Glutamatergic neuron (in vitro differentiated cells): Measurements from ENCODE around the gene AAMDC. TPM values are rescaled to one million over a fixed set of nuclear protein-coding genes. Genes with fewer than 3 reads are reported as not detected.
A peak's percentile ranks its signal among the peaks of the same experiment; 100 is the strongest.

Experiments used
- DNase-seq: peaks from one replicate; pipeline ENCODE4 v3.0.0; 2022
- H3K27ac Mint-ChIP-seq: one replicate; pipeline ENCODE4 v1.8.0; 2020; ENCODE audit warnings: mild to moderate bottlenecking, mixed read lengths, inconsistent platforms; ENCODE audit not compliant: unreplicated experiment
- H3K27me3 Mint-ChIP-seq: one replicate; pipeline ENCODE4 v1.8.0; 2020; ENCODE audit warnings: mild to moderate bottlenecking, moderate library complexity, mixed read lengths, inconsistent platforms; ENCODE audit not compliant: unreplicated experiment
- H3K36me3 Mint-ChIP-seq: one replicate; pipeline ENCODE4 v1.8.0; 2020; ENCODE audit warnings: mild to moderate bottlenecking, mixed read lengths, inconsistent platforms; ENCODE audit not compliant: unreplicated experiment
- H3K4me1 Mint-ChIP-seq: one replicate; pipeline ENCODE4 v1.8.0; 2020; ENCODE audit warnings: mild to moderate bottlenecking, low read depth, mixed read lengths, inconsistent platforms; ENCODE audit not compliant: unreplicated experiment
- H3K4me3 Mint-ChIP-seq: one replicate; pipeline ENCODE4 v1.8.0; 2020; ENCODE audit warnings: mild to moderate bottlenecking, mixed read lengths, inconsistent platforms; ENCODE audit not compliant: unreplicated experiment
- H3K9me3 Mint-ChIP-seq: one replicate; pipeline ENCODE4 v1.8.0; 2020; ENCODE audit warnings: mild to moderate bottlenecking, moderate library complexity, mixed read lengths, inconsistent platforms; ENCODE audit not compliant: unreplicated experiment
- CTCF ChIP-seq: fragments of 200-600 bp; sonication (generic); IDR thresholded peaks from one replicate; pipeline ENCODE4 v1.5.0; 2021; ENCODE audit not compliant: partially characterized antibody, unreplicated experiment
- long read RNA-seq: library from polyadenylated mRNA; unstranded; transcript quantifications from one replicate; pipeline ENCODE4 v2.0.0, GENCODE V29; 2020; ENCODE audit not compliant: unreplicated experiment
- total RNA-seq: library from RNA; stranded (reverse); fragmentation: NEBNext Ultra II Directional; extraction: Animal tissue kit (Norgen Biotek cat#: 25700); gene quantifications from one replicate; pipeline ENCODE4 v1.2.1, GENCODE V29; 2021; ENCODE audit not compliant: unreplicated experiment

Gene AAMDC
- total RNA-seq: 11.4 TPM
- long read RNA-seq, partial matches to known transcripts: 0 of 8 reads
- long read RNA-seq, other reads (novel, unspliced or antisense): 3 of 8 reads

GRCh38 chr11:77820565-77821348 is at the start of gene AAMDC, which contains the start of gene RSF1:
AAMDC (plus strand) TSS chr11:77821144; CDS start chr11:77842497, 21,353 bp downstream.
RSF1 (minus strand) TSS chr11:77820722; CDS start chr11:77820714, 8 bp downstream.
- Mint-ChIP-seq H3K27me3 (peaks cover 9% of the 10 kb centered on the region), H3K4me3 (peak within 1 kb of the TSS; percentile 98), H3K9me3 (peaks cover 11% of the 10 kb centered on the region), H3K27ac (peak within 1 kb of the TSS; percentile 92), H3K36me3 (no peaks in the 10 kb centered on the region), H3K4me1 (peaks cover 9% of the 10 kb centered on the region)
- peak; percentile 57 for TF ChIP-seq CTCF
- peak; percentile 100 for DNase-seq

- no peak for DNase-seq
- Mint-ChIP-seq H3K9me3 (no peaks in the 10 kb centered on the region), H3K4me3 (no peak overlapping the region), H3K36me3 (no peaks in the 10 kb centered on the region), H3K4me1 (peaks cover 2% of the 10 kb centered on the region), H3K27me3 (no peaks in the 10 kb centered on the region), H3K27ac (peak overlapping the region; percentile 45)
- no peak for TF ChIP-seq CTCF
These were observed 45.0 kb upstream of the AAMDC start for GRCh38 chr11:77775936-77776335.

DNA sequence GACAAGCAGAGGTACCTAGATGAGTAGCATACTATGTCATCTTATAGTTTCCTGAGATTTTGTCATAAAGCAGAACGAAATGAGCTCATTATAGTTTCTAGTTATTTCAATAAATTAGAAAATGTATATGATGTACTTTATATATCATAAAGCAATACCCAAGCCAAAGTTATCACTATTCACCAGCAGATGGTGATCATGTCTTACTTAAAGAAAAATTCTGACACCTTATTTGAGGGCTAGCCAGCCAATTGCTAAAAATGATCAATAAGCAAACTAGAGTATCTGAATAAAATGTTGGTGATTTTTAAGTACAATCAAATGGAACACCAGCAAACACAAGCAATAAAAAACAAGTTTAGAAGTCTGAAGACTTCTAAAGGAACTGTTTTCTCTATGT is 44.5 kb upstream of the AAMDC start:
- no peak for TF ChIP-seq CTCF
- Mint-ChIP-seq H3K27me3 (no peaks in the 10 kb centered on the region), H3K4me3 (no peak overlapping the region), H3K4me1 (peaks cover 2% of the 10 kb centered on the region), H3K9me3 (no peaks in the 10 kb centered on the region), H3K36me3 (no peaks in the 10 kb centered on the region), H3K27ac (no peak overlapping the region)
- no peak for DNase-seq

- no peaks in the 10 kb centered on the region for H3K9me3 Mint-ChIP-seq
- H3K4me3 Mint-ChIP-seq: no peak overlapping the region
- no peak overlapping the region for H3K27ac Mint-ChIP-seq
- no peaks in the 10 kb centered on the region for H3K27me3 Mint-ChIP-seq
- H3K4me1 Mint-ChIP-seq: peaks cover 2% of the 10 kb centered on the region
- TF ChIP-seq CTCF: no peak
- DNase-seq: no peak
- H3K36me3 Mint-ChIP-seq: no peaks in the 10 kb centered on the region
These were observed 42.8 kb upstream of the AAMDC start for GRCh38 chr11:77778118-77778517.

- Mint-ChIP-seq H3K4me1 (peaks cover 2% of the 10 kb centered on the region), H3K9me3 (no peaks in the 10 kb centered on the region), H3K36me3 (no peaks in the 10 kb centered on the region), H3K27ac (no peak overlapping the region), H3K4me3 (no peak overlapping the region), H3K27me3 (no peaks in the 10 kb centered on the region)
- TF ChIP-seq CTCF: no peak
- DNase-seq: no peak
These were observed 42.4 kb upstream of the AAMDC start for GRCh38 chr11:77778549-77778948.
